HG02973 (cell line): ENCODE measurements around the gene NME7.

Experiments
- ATAC-seq: cut with Tn5 transposase; IDR thresholded peaks from one replicate; pipeline ENCODE4 v1.9.1; 2021; ENCODE audit warnings: moderate library complexity; ENCODE audit not compliant: unreplicated experiment

The NME7 gene

DNA sequence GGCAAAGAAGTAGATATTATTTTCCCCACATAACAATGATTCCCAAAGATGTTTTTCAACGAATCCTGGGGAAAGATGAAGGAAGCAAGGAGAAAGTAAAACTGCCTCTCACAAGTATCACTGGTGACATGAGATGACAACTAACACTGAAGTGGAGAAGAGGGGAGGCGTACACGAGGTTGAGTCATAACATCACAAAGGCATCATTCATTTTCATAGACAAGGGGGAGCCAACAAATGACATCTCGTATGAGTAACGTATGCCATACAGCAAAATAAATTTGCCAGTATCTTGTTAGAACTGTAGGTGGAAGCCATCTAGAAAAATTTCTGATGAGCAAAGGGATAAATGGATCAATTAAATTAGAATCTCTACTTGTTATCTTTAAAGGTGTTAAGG lies 204.5 kb downstream of the NME7 start:
- ATAC-seq = no peak

GRCh38 chr1:169161496-169162194 lies 206.0 kb downstream of the NME7 start:
- peak; percentile 79 for ATAC-seq

- no peak for ATAC-seq
Observed at GRCh38 chr1:169160845-169161495, 206.6 kb downstream of the NME7 start.

GRCh38 chr1:169156580-169156979 lies 211.0 kb downstream of the NME7 start:
- no peak for ATAC-seq

DNA sequence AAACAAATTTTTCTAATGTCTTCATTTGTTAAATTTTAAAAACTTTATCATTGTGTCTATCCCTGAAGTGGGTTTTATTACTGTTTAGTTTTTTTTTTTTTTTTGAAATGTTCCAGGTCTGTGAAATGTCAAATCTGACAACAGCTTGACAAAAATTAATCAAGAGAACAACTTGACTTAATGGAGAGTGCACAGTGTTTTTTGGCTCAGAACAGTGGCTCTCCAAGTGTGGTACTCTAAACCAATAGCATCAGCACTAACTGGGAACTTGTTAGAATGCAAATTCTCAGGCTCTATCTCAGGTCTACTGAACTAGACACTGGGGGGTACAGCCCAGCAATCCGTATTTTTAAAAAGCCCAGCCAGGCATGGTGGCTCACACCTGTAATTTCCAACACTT lies 211.9 kb downstream of the NME7 start:
- ATAC-seq = no peak

DNA sequence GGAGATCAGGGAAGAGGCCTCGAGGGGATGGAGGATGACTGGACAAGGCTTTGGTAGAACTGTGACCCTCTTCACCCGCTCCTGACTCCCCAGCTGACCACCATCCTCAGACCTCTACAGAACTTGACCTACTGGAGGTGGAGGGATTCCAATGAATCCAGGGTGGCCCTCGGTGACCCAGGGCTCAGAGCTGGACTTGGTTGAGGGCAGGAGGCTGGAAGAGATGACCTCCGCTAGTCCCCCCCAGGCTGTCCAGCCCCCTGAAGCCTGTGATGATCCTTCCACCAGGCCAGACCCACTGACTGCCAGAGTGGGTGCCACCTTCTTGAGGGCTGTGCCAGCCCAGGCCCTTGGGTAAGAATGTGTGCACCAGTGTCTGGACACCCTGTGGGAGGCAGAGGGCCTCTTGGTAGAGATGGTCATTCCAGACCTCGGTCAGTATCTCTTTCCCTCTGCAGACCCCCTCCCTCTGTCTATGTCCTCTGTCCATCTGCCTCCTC lies 216.2 kb downstream of the NME7 start:
- ATAC-seq = no peak

DNA sequence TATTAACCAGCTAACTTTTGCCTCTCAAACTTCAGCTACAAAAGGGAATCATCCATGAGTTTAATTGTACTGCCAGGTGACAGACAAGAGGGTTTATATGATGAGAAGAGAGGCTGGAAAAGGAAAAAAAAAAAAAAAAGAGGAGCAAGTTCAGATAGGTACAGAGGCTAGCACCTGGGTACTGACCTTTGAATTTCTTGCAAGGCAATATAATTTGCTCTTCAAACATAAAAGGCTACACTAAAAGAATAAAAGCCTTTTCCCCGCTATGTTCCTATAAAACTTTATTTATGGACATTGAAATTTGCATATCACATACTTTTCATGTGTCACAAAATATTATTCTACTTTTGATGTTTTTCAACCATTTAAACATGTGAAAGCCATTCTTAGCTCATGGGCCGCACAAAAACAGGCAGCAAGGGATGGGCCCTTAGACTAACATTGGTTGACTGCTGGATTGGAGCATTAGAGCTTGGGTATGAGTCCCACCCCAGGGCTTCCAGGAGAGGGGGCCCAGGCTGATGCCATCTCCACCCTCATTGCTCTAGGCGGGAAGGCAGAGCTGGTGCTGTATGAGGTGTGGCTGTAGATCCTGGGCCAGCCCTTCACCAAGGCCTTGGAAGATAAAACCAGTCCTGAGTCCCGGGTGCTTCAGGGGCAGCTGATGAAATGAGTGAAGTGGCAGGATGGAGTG lies 216.8 kb downstream of the NME7 start:
- ATAC-seq = no peak

DNA sequence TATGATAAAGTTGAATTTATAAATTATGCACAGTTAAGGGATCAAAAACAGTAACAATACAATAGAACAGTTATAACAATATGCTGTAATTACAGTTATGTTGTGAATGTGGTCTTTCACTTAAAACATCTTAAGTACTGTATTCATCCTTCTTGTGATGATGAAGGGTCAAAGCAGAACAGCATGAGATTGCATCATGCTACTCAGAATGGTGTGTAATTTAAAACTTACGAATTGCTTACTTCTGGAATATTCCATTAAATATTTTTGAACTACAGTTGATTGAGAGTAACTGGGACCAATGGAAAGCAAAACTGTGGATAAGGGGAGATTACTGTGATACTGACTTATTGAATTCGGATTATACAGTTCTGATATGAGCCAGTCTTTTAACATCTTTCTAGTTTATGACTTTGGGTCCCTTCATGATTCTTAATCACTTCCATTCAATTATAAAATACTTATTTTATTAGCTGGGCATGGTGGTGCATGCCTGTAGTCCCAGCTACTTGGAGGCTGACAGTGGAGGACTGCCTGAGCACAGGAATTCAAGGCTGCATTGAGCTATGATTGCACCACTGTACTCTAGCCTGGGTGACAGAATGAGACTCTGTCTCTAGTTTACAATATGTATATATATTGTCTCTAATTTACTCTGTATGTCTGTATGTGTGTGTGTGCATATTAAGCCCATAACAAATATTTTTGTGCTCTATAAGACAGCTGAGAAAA lies 217.9 kb downstream of the NME7 start:
- no peak for ATAC-seq

- ATAC-seq = peak; percentile 63
Observed at GRCh38 chr1:169148472-169149252, 218.9 kb downstream of the NME7 start.

DNA sequence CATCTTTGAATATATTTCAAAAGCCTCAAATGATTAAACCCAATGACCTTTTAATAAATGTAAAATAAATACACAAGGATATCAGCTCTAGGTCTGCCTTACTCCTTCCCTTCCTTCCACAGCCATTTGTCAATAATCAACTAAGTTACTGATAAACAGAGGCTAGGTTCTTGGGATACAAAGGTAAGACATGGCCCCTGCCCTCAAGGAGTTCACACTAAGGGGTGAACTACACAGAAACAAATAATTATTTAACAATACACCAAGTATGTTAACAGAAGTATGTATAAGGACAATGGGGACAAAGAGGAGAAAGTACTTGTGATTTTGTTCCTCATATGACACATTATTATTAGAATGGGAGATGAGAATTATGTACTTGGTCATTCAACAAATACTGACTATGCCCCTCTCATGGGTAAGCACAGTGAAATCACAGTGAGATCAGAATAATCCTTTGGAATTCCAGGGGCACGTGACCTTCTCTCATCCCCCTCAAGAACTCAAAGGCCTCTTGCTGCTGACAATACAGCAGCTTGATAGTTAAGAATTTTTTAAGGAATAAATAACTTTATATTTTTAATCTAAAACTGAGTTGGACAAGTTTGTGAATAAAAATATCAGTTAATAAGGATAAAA lies 220.9 kb downstream of the NME7 start:
- ATAC-seq = no peak

GRCh38 chr1:169144941-169145626 lies 222.5 kb downstream of the NME7 start:
- no peak for ATAC-seq

GRCh38 chr1:169143984-169144383 lies 223.6 kb downstream of the NME7 start:
- ATAC-seq = no peak

GRCh38 chr1:169143346-169143745 lies 224.3 kb downstream of the NME7 start:
- no peak for ATAC-seq

DNA sequence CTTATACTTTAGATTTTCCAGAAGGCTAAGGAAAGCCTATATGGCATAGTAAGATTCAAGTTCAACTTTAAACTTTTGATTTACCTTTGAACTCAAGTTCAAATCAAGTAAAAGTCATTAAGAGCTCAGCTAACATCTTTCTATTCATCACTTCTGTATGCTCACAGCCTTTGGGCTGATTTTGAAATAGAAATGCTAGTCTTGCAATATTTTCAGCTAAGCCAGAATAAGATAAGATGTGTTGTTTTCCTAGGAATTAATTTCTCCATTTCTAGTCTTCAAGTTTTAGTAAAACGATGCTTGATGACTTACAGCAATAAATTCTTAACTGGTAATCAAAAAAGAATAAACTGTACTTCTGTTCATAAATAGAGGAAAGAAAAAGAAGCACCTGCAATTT lies 225.5 kb downstream of the NME7 start:
- ATAC-seq = no peak

GRCh38 chr1:169141356-169141755 lies 226.2 kb downstream of the NME7 start:
- ATAC-seq = no peak

GRCh38 chr1:169138866-169139670 lies 228.5 kb downstream of the NME7 start:
- peak; percentile 96 for ATAC-seq

DNA sequence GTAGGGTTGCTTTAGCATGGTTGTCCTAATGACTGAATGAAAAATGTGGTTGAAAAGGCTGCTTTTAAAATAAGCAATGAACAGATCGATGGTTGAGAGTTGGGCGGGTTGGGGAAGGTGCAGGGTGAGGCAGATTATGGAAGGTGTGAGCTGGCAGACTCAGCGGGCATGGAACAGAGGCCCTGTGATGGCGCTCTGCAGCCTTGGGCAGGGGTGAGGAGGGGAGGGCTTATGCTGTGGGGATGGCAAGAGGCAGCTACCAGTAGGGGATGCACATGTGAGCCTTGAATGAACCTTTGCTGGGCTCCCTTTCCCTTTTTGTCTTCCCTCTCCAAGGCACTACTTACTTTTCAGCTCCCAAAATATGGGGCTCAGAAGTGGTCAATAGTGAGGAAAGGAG lies 230.2 kb downstream of the NME7 start:
- ATAC-seq = no peak

DNA sequence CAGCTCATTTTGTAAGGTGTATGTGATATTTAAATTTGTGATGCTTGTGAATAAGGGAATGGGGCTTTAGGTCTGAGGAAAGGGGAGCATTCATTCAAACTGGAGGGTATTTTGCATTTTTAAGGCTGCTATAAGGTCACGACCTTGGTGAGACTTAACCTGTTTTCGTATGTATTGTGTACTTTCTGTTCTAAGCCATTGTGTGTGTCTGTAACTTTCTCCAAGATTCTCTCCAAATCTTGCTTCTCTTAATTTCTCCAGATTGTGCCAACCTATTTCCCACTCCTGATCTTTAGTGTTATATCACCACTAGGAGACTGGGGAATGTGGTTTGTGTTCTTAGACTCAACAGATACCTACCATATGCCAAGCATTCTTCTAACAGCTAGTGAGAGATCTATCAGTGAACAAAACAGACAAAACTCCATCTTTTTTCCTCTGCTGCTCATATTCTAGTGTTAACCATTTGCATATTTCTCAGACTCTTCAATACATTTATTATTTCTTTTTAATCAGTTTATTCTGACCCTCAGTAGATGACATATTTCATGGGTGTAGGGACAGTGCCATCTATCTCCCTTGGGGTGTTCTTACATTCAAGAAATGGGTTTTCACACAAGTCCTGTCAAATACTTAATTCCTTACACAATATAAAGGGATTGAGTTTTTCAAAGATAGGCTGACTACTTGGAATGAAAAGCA lies 233.6 kb downstream of the NME7 start:
- ATAC-seq = no peak
